Stimulated activated CD8-positive, alpha-beta memory T cell treated with anti-CD3 and anti-CD28 coated beads, Interleukin-4, amount 100 ng/mL, for 4 hours (primary cell): ENCODE data around the gene PLXNA2.
A peak's percentile ranks its signal among the peaks of the same experiment; 100 is the strongest.

Experiments used
- DNase-seq, 2 donors: peaks; one replicate each; pipeline ENCODE4 v3.0.0-alpha.2; 2020; ENCODE audit warnings: low read depth in 2 of 2, low spot score in 1 of 2

PLXNA2 gene

GRCh38 chr1:208006258-208006920, 237.8 kb downstream of the PLXNA2 start:
- DNase-seq = no peak

DNA sequence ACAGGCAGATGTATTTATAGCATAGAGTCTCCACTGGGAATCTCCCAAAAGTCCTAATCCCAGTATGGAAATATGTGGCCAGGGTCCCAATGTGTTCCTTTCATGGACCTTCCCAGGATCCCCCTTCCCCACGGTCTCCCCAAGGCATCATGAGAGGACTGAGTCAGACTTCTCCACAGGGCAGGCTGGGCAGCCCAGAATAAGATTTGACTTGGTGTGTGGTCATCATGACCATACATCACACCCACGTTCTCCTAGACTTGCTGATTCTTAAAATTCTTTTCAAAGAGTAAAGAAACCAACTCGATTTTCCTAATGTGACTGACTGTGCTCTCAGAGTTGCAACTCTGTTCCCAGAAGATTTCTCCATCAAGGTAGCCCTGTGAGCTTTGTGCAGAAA, 239.3 kb downstream of the PLXNA2 start:
- no peak for DNase-seq

DNA sequence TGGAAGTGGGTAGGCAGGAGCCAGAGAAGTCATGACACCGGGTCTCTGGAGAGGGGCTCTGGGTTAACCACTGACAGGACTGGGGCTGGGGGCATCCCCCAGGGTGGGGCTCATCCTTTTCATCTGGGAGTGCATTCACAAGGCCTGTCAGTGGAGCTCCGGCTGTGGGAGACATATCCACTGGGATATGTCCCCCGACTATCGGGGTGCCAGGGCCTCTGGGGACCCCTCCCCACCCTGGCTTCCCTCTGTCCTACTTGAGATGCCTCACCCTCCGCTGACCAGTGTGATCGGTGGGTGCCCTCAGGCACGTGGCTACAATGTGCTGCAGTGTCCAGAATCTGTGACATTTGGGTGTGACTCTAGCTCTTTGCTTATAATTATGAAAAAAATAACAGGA, 240.9 kb downstream of the PLXNA2 start:
- DNase-seq = no peak

DNA sequence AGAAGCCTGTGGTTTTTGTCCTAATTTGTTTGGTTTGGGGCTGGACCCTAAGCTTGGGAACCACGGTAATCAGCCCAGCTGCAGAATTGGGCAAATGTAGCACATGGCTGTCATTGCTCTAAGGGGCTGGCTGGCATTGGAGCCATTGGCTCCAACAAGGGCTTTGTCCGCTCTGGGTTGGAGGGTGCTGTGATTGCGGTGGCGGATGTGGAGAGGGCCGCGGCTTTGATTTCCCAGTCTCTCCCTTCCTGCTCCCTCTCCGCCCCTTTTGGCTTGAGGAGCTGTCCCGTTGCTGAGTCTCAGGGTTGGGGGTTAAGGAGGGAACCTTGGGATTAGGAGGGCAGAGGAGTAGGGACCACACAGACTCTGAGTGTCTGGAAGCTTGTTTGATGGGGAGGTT, 241.5 kb downstream of the PLXNA2 start:
- DNase-seq = no peak

DNA sequence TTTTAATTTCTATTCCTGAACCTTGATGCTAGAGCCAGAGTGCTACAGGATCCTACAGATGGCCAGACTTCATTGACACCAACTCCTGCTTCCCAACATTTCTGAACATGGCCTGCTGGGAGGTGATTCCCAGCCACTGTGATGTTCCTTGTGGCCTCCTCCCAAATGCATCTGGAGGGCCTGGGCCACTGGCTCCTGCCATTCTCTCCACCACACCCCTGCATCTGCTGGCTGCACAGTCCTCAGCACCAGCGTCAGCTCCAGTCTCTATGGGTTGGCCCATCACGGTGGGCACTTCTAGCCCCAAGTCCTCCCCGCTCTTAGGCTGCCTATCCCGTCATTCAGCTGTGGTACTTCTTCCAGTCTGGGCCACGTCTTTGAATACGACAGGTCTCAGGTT, 242.1 kb downstream of the PLXNA2 start:
- DNase-seq = no peak

- DNase-seq = no peak
Observed at GRCh38 chr1:208000504-208000903, 243.7 kb downstream of the PLXNA2 start.

GRCh38 chr1:207999972-208000371, 244.2 kb downstream of the PLXNA2 start:
- no peak for DNase-seq

DNA sequence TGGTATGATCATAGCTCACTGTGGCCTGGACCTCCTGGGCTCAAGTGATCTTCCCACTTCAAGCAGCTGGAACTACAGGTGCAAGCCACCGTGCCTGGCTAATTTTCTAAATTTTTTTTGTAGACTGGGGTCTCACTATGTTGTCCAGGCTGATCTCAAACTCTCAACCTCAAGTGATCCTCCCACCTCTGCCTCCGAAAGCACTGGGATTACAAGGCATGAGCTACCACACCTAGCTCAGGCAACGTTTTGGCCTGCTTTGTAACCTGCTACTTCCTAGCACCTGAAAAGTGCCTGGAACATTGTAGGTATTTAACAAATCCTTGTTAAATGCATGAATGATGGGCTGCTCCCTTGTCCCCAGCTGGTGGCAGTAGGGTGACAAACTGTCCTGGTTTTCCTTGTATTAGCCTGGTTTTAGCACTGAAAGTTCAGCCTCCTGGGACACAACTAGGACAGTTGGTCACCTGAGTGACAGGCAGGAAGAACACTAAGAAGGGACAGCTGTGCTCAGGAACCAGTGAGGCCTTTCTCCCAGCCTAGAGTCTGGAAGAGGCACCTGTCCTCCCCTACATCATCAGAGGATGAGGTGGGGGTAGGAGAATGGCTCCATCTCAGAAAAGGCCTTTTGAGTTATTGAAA, 244.8 kb downstream of the PLXNA2 start:
- no peak for DNase-seq

- DNase-seq = no peak
Observed at GRCh38 chr1:207998691-207999090, 245.5 kb downstream of the PLXNA2 start.

- peak in 1 of 2 donors; percentile 10 for DNase-seq
Observed at GRCh38 chr1:207997486-207998268, 246.5 kb downstream of the PLXNA2 start.

DNA sequence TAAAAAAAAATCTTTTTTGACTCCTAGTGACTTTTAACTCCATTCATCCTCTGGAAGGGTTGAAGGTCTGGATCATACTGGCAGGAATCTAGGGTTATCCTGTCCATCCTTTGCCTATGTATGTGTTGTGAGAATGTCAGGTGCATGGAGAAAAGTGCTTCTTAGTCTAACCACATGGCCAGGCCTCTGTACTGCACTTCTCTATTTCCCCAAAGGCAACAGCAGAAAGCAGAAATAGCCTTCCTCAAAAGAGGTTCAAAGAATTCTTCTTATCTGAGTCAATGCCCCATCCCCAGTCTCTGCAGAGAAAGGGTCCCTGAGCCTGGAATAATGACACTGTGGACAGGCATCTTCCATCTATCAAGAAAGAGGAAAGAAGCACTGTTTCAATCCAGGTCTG, 247.5 kb downstream of the PLXNA2 start:
- no peak for DNase-seq

- no peak for DNase-seq
Observed at GRCh38 chr1:207995576-207995975, 248.6 kb downstream of the PLXNA2 start.

DNA sequence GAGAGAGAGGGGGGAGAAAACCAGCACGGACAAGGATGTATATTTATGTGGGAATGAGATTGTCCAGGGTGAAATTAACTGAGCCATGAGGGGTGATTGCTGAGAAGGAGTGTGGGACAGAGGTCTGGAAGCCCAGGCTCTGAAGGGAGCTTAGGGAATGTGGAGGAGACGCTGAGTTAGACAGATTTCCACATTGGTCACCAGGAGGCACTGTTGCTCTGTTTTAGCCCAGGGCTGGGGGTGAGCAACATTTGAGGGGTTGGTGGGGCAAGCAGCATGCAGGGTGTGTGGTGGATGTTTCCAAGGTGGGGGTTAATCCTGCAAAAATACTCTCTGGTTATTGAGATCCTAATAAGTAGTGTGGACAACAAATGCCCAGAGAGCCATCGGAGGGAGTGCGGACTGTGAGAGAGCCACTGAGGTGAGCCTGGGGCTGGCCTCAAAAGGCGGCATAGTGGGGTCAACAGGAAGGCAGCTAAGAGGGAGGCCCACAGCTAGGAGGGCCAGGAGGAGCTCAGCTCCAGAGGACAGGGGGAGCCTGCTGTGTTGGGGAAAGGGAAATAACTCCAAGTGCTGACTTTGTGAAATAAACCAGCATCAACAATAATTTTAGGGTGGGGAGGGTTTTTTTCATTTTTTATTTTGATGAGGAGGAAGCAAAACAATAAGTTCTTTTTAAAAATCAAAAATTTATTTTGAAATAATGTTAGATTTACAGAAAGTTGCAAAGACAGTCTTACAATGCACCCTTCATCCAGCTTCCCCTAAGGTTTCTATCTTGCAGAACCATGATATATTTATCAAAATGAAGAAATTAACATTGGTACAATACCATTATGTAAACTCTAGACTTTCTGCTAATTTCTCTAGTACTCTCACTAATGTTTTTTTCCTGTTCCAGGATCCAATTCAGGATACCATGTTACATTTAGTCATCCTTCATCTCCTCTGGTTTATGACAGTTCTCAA, 250.4 kb downstream of the PLXNA2 start:
- no peak for DNase-seq

DNA sequence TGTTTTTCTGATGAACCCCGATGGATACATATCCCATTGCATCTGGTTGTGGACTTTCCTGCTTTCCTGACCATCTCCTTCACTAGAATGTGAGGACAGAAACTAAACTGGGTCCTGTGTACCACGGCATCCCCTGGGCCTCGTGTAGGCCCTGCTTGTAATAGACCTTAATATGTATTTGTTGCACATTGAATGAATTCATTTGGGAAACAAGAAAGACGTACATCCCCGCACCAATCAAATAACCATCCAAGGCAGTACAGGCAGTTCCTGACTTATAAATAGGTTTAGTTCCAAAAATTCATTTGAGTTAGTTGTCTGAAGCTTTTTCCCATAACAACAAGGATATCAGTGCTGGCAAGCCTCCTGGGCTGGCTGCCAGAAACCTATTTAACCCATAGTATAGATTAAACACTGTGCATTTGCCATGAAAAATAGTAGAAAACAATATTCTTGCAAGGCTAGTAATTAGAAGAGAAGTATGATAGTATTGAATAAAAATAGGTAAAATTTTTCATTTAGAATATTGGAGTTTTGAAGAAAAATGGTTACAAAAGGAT, 251.4 kb downstream of the PLXNA2 start:
- no peak for DNase-seq

GRCh38 chr1:207991583-207992026, 252.6 kb downstream of the PLXNA2 start:
- no peak for DNase-seq

GRCh38 chr1:207990876-207991582, 253.2 kb downstream of the PLXNA2 start:
- no peak for DNase-seq

- no peak for DNase-seq
Observed at GRCh38 chr1:207990455-207990854, 253.7 kb downstream of the PLXNA2 start.

DNA sequence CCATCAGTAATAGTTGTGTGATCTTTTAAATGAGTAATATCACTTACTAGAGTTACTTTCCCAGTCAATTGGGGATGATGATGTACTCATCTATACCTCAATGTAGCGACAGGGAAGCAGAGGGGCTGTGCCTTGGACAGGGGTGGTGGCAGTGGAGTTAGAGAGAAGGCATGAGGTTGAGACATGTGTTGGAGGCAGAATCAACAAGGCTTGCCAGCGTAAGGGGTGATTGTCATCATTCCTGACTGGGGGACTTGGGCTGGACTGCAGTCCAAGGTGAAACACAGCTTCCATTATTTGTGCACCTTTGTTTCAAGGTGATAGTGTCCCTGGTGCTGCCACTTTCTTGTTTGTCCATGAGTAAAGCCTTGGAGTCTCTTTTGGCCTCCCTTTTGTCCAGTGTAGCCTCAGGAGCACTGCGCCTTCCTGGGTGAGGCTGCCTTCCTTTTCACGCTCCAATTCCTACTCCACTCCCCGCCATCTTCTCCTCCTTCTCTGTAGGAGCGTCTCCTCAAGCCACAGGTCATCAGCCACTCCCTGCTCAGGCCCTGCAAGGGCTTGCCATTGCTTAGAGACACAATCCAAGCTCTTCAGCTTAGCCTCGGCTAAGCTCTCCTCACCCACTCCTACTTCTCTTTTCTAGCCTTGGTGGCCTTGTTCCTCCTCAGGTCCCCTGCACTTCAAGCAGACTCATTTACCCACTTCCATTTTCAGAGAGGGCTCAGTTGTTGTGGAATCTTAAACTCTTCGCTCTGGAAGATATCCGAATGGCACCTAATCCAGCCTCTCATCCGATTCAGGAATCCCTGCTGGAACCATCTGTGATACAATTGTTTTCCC, 255.6 kb downstream of the PLXNA2 start:
- DNase-seq = no peak

DNA sequence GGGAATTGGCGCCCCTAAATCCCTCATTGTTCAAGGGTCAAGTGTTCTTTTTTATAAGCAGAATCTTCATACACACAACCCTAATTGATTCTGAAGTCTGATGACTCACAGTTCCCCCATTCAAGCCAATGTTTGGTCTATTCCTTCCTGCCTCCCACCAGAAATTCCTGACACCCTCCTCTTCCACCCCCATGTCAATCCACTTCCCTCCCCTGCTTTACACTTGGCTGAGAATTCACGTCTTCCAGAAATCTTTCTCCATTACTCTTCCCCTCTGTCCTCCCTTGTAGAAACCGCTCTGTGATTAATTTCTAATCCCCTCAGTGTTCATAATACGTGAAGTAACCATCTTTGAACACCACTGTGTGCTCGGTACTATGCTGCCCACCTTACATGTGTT, 257.0 kb downstream of the PLXNA2 start:
- no peak for DNase-seq
